Fibroblast of gingiva (primary cell): ENCODE results near the gene KLHL2.
"Not testable (repeated sequence)": the region's sequence is repeated elsewhere in the genome, so short reads cannot be mapped to it uniquely, and the experiment has no call there.

Source experiments
- DNase-seq: peaks from one replicate; pipeline ENCODE4 v3.0.0-alpha.2; 2011; ENCODE audit warnings: low read depth

Gene KLHL2

DNA sequence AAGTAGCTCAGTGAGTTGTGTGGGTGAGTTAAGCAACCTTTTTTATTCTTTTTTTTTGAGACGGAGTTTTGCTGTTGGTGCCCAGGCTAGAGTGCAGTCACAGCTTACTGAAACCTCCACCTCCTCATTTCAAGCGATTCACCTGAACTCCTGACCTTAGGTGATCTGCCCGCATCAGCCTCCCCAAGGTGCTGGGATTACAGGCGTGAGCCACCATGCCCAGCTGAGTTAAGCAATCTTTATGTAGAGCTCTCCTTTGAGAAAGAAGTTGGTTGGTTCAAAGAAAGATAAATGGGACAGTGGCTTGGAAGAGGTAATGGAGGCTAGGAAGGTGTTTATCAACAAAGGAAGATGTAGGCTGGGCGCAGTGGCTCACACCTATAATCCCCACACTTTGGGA, 123.3 kb downstream of the KLHL2 start:
- no peak for DNase-seq

- DNase-seq: no peak
Observed at GRCh38 chr4:165331359-165331758, 124.0 kb downstream of the KLHL2 start.

DNA sequence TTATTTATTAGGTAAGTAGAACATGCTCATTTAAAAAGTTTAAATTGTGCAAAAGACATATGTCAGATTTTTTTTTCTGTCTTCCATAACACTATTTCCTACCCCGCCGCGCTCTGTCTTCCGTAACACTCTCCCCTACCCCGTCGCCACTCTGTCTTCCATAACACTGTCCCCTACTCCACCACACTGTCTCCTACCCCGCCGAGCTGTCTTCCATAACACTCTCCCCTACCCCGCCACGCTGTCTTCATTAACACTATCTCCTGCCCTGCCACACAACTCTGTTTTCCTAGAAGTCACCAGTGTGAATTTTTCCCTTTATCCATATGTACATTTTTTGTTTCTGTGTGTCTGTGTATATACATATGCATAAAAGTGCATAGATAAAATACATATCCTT, 124.5 kb downstream of the KLHL2 start:
- no peak for DNase-seq

- DNase-seq: no peak
Observed at GRCh38 chr4:165332502-165332901, 125.1 kb downstream of the KLHL2 start.

DNA sequence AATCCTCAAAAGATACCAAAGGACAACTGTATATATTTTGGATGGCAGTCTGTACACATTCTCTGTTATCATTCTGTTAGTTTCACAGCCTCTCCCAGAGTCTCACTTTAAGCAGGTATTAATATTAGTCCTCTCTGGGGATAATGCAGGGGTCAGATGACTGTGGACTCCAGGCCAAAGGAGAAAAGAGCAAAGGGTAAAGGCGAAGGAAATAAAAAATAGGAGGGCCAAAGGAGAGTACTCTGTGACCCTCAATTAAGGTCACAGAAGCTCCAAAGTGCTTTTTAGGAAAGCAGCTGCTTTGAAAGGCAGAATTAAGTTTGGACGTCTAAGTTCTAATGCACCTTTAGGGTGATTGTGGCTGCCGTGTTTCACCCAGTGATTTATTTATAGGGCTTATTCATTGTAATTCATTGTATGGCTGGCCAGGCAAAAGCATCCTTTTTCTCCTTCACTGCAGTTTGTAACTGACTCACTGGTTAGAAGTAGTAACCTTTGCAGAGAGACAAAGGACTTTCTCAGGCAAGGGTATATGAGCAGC, 127.9 kb downstream of the KLHL2 start:
- DNase-seq: no peak

- no peak for DNase-seq
Observed at GRCh38 chr4:165336743-165337142, 129.4 kb downstream of the KLHL2 start.

DNA sequence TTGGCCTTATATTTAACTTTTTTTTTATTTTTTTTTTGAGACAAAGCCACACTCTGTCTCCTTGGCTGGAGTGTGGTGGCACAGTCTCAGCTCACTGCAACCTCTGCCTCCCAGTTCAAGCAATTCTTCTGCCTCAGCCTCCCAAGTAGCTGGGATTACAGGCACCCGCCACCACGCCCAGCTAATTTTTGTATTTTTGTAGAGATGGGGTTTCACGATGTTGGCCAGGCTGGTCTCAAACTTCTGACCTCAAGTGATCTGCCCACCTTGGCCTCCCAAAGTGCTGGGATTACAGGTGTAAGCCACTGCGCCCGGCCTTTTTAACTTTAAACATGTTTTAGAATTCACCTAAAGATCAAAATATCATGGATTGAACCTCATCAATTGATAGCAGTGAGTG, 135.0 kb downstream of the KLHL2 start:
- not testable (repeated sequence) for DNase-seq

- DNase-seq: no peak
Observed at GRCh38 chr4:165343353-165344191, 136.2 kb downstream of the KLHL2 start.

GRCh38 chr4:165345666-165346417, 138.5 kb downstream of the KLHL2 start:
- DNase-seq: peak; percentile 53

- no peak for DNase-seq
Observed at GRCh38 chr4:165347647-165348569, 140.5 kb downstream of the KLHL2 start.

GRCh38 chr4:165351359-165352130, 144.2 kb downstream of the KLHL2 start:
- no peak for DNase-seq

GRCh38 chr4:165355900-165356300, 148.5 kb downstream of the KLHL2 start:
- peak; percentile 37 for DNase-seq

DNA sequence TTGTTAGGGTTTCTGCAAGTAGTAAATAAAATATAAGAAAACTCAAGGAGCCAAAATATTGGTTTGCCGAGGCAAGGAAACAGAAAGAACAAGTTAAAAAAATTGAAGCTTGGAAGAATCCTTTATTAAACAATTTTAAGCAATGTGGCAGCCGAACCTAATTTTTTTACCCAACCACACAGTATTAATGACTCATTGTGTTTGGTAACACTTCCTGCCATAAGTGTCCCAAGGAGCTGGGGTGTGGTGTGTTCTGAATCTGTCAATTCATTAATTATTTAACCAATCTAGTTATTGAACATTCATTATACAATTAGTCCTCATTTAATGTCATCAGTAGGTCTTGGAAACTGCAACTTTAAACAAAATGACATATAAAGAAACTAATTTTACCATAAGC, 152.1 kb downstream of the KLHL2 start:
- peak; percentile 37 for DNase-seq

DNA sequence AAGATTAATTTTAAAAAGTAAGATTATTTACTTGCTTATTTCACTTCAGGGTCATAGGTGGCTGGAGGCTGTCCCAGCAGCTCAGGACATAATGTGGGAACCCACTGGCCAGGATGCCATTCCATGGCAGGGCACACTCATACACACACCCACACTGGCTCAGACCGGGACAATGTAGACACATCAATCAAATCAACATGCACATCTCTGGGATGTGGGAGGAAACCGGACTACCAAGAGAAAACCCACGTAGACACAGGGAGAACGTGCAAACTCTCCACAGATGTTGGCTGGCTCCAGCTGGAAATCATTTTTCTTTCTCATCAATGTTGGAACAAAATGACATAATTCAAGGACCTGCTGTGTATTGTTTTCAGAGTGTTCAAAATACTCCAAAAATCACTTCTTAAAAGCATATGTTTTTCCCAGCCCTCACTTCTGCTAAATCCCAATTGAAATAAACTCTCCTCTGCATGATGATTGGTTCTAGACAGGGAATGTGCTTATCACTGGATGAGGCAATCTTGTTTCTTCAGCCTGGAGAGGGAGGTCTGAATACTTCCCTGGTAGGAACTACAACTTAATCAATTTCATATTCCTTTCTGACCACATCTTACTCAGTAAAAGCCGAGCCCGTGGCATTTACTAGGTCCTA, 152.8 kb downstream of the KLHL2 start:
- DNase-seq: peak; percentile 13

DNA sequence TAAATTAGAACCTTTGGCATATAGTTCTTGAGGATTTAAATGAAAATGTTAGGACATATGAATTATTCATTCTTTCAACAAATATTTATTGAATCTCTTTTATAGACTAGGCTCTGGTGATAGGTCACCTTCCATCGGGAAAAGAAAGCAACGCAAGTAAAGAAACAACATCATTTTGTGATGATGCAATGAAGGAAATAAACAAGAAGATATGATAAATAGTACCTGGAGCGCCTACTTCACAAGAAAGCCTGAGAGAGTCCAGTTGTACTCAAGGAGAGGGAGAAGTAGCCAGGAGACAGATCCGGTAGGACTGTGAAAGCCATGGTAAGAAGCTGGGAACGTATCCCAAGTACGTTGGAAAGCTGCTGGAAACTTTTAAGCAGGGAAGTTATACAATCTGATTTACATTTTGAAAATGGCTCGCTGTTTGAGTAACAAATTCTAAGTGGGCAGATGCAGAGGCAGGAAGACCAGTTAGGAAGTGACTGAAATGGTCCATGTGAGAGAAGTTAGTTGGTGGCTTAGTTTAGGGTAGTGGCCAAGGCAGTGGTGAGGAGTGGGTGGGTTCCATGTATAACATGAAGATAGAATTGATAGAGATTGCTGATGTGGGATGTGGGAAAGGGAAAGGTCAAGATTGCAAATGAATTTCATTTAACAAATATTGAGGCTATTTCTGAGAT, 153.8 kb downstream of the KLHL2 start:
- DNase-seq: no peak

DNA sequence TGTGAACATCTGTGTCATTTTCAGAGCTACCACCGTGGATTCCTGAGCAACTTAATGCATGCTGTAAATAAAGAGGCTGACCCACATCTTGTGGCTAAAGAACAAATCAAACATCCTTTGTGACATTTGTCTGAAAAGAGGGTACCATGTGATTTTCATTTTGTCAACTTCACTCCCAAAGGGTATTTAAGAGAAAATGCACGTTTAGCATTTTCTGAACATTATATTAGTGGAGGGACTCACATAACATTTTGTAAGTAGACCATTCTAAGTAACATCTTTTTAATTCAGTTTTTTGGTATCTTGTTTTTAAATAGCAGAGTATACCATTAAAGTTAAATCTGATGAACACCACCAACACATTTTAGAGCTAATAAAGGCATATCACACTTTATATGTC, 154.4 kb downstream of the KLHL2 start:
- no peak for DNase-seq

- no peak for DNase-seq
Observed at GRCh38 chr4:165364452-165365080, 157.2 kb downstream of the KLHL2 start.

DNA sequence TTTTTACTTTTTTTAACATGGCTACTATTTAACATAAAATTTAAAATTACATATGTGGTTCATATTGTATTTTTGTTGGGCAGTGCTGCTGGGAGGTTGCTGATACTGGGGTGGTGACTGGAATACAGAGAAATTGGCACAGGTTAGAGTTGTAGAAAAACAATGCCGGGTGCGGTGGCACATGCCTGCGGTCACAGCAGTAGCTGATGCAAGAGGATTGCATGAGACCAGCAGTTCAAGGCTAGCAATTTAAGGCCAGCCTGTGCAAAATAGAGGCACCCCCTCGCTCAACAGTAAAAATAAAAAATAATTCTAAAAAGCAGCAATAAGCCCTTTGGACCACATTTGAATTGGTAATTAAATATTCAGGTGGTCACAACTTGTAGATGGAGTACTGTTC, 159.7 kb downstream of the KLHL2 start:
- DNase-seq: no peak

DNA sequence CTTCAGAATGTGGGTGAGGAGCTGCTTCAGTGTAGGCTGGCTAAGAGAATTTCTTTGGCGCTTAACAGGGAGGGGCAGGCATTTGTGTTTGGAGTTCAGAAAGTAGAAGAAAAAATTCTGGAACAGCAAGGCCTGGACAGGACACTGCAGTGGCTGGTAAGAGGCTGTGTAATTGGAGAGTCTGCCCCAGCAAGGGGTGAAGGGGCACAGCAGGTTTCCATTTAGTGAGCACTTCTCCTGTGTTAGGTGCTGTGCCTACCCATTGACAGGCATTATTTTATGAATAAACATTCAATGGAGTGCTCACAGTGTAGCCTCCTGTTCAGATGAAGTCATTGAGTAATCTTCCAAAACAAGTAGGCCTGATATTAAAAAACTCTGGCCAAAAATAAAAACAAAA, 160.8 kb downstream of the KLHL2 start:
- DNase-seq: no peak

- no peak for DNase-seq
Observed at GRCh38 chr4:165368567-165368966, 161.2 kb downstream of the KLHL2 start.
